HG03342 (cell line): Measurements from ENCODE around the gene TUT4.

Source experiments
- ATAC-seq: cut with Tn5 transposase; IDR thresholded peaks from one replicate; pipeline ENCODE4 v1.9.1; 2021; ENCODE audit warnings: mild to moderate bottlenecking, moderate library complexity; ENCODE audit not compliant: unreplicated experiment

Gene TUT4

GRCh38 chr1:52413410-52413989 lies 139.4 kb downstream of the TUT4 start:
- no peak for ATAC-seq

- ATAC-seq: no peak
Observed at GRCh38 chr1:52404975-52405338, 147.9 kb downstream of the TUT4 start.

- peak; percentile 94 for ATAC-seq
Observed at GRCh38 chr1:52404116-52404974, 148.5 kb downstream of the TUT4 start, which contains the start of the genes ORC1 and PRPF38A. ORC1 (minus strand) TSS chr1:52404423; CDS start chr1:52402223, 2,200 bp downstream. PRPF38A (plus strand) TSS chr1:52404602; CDS start chr1:52404750, 148 bp downstream.

GRCh38 chr1:52403566-52404115 lies 149.3 kb downstream of the TUT4 start:
- ATAC-seq: peak; percentile 38

GRCh38 chr1:52402860-52403240 lies 150.0 kb downstream of the TUT4 start:
- no peak for ATAC-seq

GRCh38 chr1:52400131-52400530 lies 152.8 kb downstream of the TUT4 start:
- ATAC-seq: no peak

- ATAC-seq: no peak
Observed at GRCh38 chr1:52399629-52400028, 153.3 kb downstream of the TUT4 start.

GRCh38 chr1:52393174-52393573 lies 159.7 kb downstream of the TUT4 start:
- ATAC-seq: no peak

- ATAC-seq: no peak
Observed at GRCh38 chr1:52386458-52386857, 166.4 kb downstream of the TUT4 start.

GRCh38 chr1:52385376-52385775 lies 167.5 kb downstream of the TUT4 start:
- no peak for ATAC-seq
